Nephron (organoid): ENCODE results near the gene DLAT.
"Not testable (repeated sequence)": the region's sequence is repeated elsewhere in the genome, so short reads cannot be mapped to it uniquely, and the experiment has no call there.

ENCODE experiments used
- H3K27ac Mint-ChIP-seq, 3 experiments: 2 replicates each; pipeline ENCODE4 v1.8.0; 2020; ENCODE audit warnings: mixed read lengths in 3 of 3, mild to moderate bottlenecking in 2 of 3, moderate library complexity in 1 of 3
- H3K27me3 Mint-ChIP-seq: 2 replicates; pipeline ENCODE4 v1.8.0; 2021; ENCODE audit warnings: low read depth, mild to moderate bottlenecking, moderate library complexity, mixed read lengths
- H3K36me3 Mint-ChIP-seq: 2 replicates; pipeline ENCODE4 v1.8.0; 2020; ENCODE audit warnings: low read depth, mixed read lengths
- H3K4me1 Mint-ChIP-seq: 2 replicates; pipeline ENCODE4 v1.8.0; 2020; ENCODE audit warnings: mixed read lengths
- H3K4me3 Mint-ChIP-seq, 3 experiments: 2 replicates each; pipeline ENCODE4 v1.8.0; 2020; ENCODE audit warnings: mild to moderate bottlenecking in 3 of 3, mixed read lengths in 3 of 3, moderate library complexity in 2 of 3
- H3K9me3 Mint-ChIP-seq: 2 replicates; pipeline ENCODE4 v1.8.0; 2020; ENCODE audit warnings: mixed read lengths
- CTCF ChIP-seq, 3 experiments: fragments of 200-600 bp; sonication (generic); IDR thresholded peaks; one replicate each; pipeline ENCODE4 v1.5.0; 2021; ENCODE audit warnings: antibody characterized with exemption in 3 of 3; ENCODE audit not compliant: unreplicated experiment in 3 of 3

DLAT gene

GRCh38 chr11:112023104-112023503, 2.1 kb upstream of the DLAT start:
- Mint-ChIP-seq H3K4me3 (peak overlapping the region; percentile 64 to 78 (median 75)), H3K4me1 (peaks cover 18% of the 10 kb centered on the region), H3K9me3 (no peaks in the 10 kb centered on the region), H3K27me3 (no peaks in the 10 kb centered on the region), H3K36me3 (peaks cover 31% of the 10 kb centered on the region), H3K27ac (peak overlapping the region; percentile 41 to 77 (median 45))
- no peak for TF ChIP-seq CTCF (IDR thresholded peaks at IDR 0.05; ENCODE audit: unreplicated experiment in 3 of 3)

GRCh38 chr11:112024178-112024772, 933 bp upstream of the DLAT start:
- TF ChIP-seq CTCF (IDR thresholded peaks at IDR 0.05; ENCODE audit: unreplicated experiment in 3 of 3): no peak
- peaks cover 18% of the 10 kb centered on the region for H3K4me1 Mint-ChIP-seq

GRCh38 chr11:112025707-112026106, 499 bp downstream of the DLAT start:
- no peaks in the 10 kb centered on the region for H3K27me3 Mint-ChIP-seq
- peaks cover 37% of the 10 kb centered on the region for H3K36me3 Mint-ChIP-seq
- H3K9me3 Mint-ChIP-seq: no peaks in the 10 kb centered on the region
- TF ChIP-seq CTCF (IDR thresholded peaks at IDR 0.05; ENCODE audit: unreplicated experiment in 3 of 3): no peak
- peaks cover 18% of the 10 kb centered on the region for H3K4me1 Mint-ChIP-seq
- peak overlapping the region; percentile 96 to 100 (median 99) for H3K27ac Mint-ChIP-seq
- peak overlapping the region; percentile 99 to 100 (median 99) for H3K4me3 Mint-ChIP-seq

More at GRCh38 chr11:112024178-112024772, 933 bp upstream of the DLAT start:
- Mint-ChIP-seq H3K36me3 (peaks cover 35% of the 10 kb centered on the region), H3K27ac (peak overlapping the region; percentile 96 to 100 (median 99)), H3K4me3 (peak overlapping the region; percentile 99 to 100 (median 99)), H3K27me3 (no peaks in the 10 kb centered on the region), H3K9me3 (no peaks in the 10 kb centered on the region)

- H3K36me3 Mint-ChIP-seq: peaks cover 41% of the 10 kb centered on the region
- not testable (repeated sequence) for H3K9me3 Mint-ChIP-seq, H3K27ac Mint-ChIP-seq, H3K27me3 Mint-ChIP-seq
- H3K4me3 Mint-ChIP-seq: peak overlapping the region in 1 of 3 experiments; percentile 19
- H3K4me1 Mint-ChIP-seq: peaks cover 18% of the 10 kb centered on the region
Measured at GRCh38 chr11:112026784-112027410, 1.7 kb downstream of the DLAT start.

- H3K4me1 Mint-ChIP-seq: peaks cover 7% of the 10 kb centered on the region
- H3K27ac Mint-ChIP-seq: no peak overlapping the region
- H3K36me3 Mint-ChIP-seq: peaks cover 59% of the 10 kb centered on the region
- H3K27me3 Mint-ChIP-seq: no peaks in the 10 kb centered on the region
- no peaks in the 10 kb centered on the region for H3K9me3 Mint-ChIP-seq
- H3K4me3 Mint-ChIP-seq: peak overlapping the region in 2 of 3 experiments; percentile 33 to 77
- TF ChIP-seq CTCF (IDR thresholded peaks at IDR 0.05; ENCODE audit: unreplicated experiment in 3 of 3): no peak
Measured at GRCh38 chr11:112029460-112029859, 4.3 kb downstream of the DLAT start.

GRCh38 chr11:112033902-112034301, 8.7 kb downstream of the DLAT start:
- Mint-ChIP-seq H3K4me1 (no peaks in the 10 kb centered on the region), H3K9me3 (no peaks in the 10 kb centered on the region), H3K36me3 (peaks cover 66% of the 10 kb centered on the region), H3K27ac (no peak overlapping the region), H3K27me3 (no peaks in the 10 kb centered on the region), H3K4me3 (no peak overlapping the region)
- no peak for TF ChIP-seq CTCF (IDR thresholded peaks at IDR 0.05; ENCODE audit: unreplicated experiment in 3 of 3)
